GM12865 (cell line): ENCODE measurements around the gene ARL16.
A peak's percentile ranks its signal among the peaks of the same experiment; 100 is the strongest.

Experiments used
- DNase-seq: peaks from one replicate; pipeline ENCODE4 v3.0.0; 2010; ENCODE audit warnings: low read depth
- H3K4me3 ChIP-seq: 2 replicates; pipeline ENCODE4 v1.5.1; 2011; ENCODE audit warnings: mild to moderate bottlenecking, low read depth, low read length, control low read depth
- CTCF ChIP-seq: IDR thresholded peaks from 2 replicates; pipeline ENCODE4 v1.5.1; 2011; ENCODE audit warnings: low read length, control low read depth, low read depth, inconsistent platforms; ENCODE audit not compliant: insufficient read depth; ENCODE audit errors: missing control alignments

ARL16 gene

GRCh38 chr17:81712468-81713003 lies 28.9 kb upstream of the ARL16 start:
- TF ChIP-seq CTCF, result peak; percentile 14
- DNase-seq, result no peak
- H3K4me3 ChIP-seq, result peak overlapping the region; percentile 80

GRCh38 chr17:81711814-81712467 lies 28.3 kb upstream of the ARL16 start, which contains the start of gene SLC25A10:
Gene SLC25A10 (plus strand): TSS chr17:81712284. CDS start chr17:81712427, 143 bp downstream.
- H3K4me3 ChIP-seq, result peak within 1 kb of the TSS; percentile 80
- no peak for TF ChIP-seq CTCF
- peak; percentile 92 for DNase-seq

- H3K4me3 ChIP-seq, result peak overlapping the region; percentile 41
- TF ChIP-seq CTCF, result no peak
- DNase-seq, result no peak
These were observed 27.1 kb upstream of the ARL16 start for GRCh38 chr17:81710514-81711308.

- no peak overlapping the region for H3K4me3 ChIP-seq
- no peak for TF ChIP-seq CTCF
- DNase-seq, result no peak
These were observed 25.2 kb upstream of the ARL16 start for GRCh38 chr17:81708739-81709185.

GRCh38 chr17:81707725-81708646 lies 24.4 kb upstream of the ARL16 start:
- H3K4me3 ChIP-seq, result no peak overlapping the region
- no peak for DNase-seq
- TF ChIP-seq CTCF, result no peak
